Panc1 (cell line): ENCODE measurements around the gene PAK4. TPM values are rescaled to one million over a fixed set of nuclear protein-coding genes. Genes with fewer than 3 reads are reported as not detected.

Experiments used
- ATAC-seq: fragments of 200-7000 bp; cut with Tn5 transposase; 2 replicates; pipeline ENCODE4 v1.9.1; 2020; ENCODE audit warnings: mild to moderate bottlenecking, moderate library complexity
- BruUV-seq: library from RNA; stranded (reverse); fragments of 400-500 nt; replicated peaks from 2 replicates; lab custom pipeline; 2021; lab: Mats Ljungman, UMichigan
- CTCF ChIA-PET: fragments of 300-600 bp; sonication (Branson Sonifier 250); formaldehyde crosslinking; loops from one replicate; lab custom pipeline; 2022; ENCODE audit warnings: antibody characterized with exemption; lab: Charles Lee
- POLR2A ChIA-PET: fragments of 300-600 bp; sonication (Branson Sonifier 250); formaldehyde crosslinking; loops from one replicate; lab custom pipeline; 2022; ENCODE audit warnings: antibody characterized with exemption; lab: Charles Lee
- DNase-seq: peaks from one replicate; pipeline ENCODE4 v3.0.0-alpha.2; 2010; ENCODE audit warnings: low read depth, low spot score
- H3K27ac ChIP-seq: 2 replicates; pipeline ENCODE4 v1.5.1; 2011; ENCODE audit warnings: mild to moderate bottlenecking, low read length, inconsistent platforms
- H3K27me3 ChIP-seq: fragments of 200-500 bp; sonication (Bioruptor generic); 2 replicates; pipeline ENCODE4 v1.6.0; 2014; ENCODE audit warnings: low read length, inconsistent platforms; ENCODE audit not compliant: control insufficient read depth, insufficient read depth
- H3K36me3 ChIP-seq: fragments of 200-500 bp; sonication (Bioruptor generic); 2 replicates; pipeline ENCODE4 v1.5.1; 2014; ENCODE audit warnings: inconsistent platforms, mild to moderate bottlenecking, low read length, moderate library complexity; ENCODE audit not compliant: control insufficient read depth, insufficient read depth
- H3K4me1 ChIP-seq: 2 replicates; pipeline ENCODE4 v1.5.1; 2011; ENCODE audit warnings: inconsistent platforms, mild to moderate bottlenecking, low read length, moderate library complexity; ENCODE audit not compliant: control insufficient read depth, insufficient read depth
- H3K4me3 ChIP-seq, 2 experiments: 2 replicates each; pipeline ENCODE4 v1.5.1; 2011 to 2012; ENCODE audit warnings: low read depth in 2 of 2, low read length in 2 of 2, mild to moderate bottlenecking in 2 of 2, inconsistent platforms in 1 of 2, moderate library complexity in 1 of 2
- H3K9me3 ChIP-seq: fragments of 200-500 bp; sonication (Bioruptor generic); 2 replicates; pipeline ENCODE4 v1.5.1; 2014; ENCODE audit warnings: low read depth, mild to moderate bottlenecking, inconsistent platforms, low read length, moderate library complexity; ENCODE audit not compliant: control insufficient read depth, insufficient read depth
- POLR2AphosphoS5 ChIP-seq: IDR thresholded peaks from 2 replicates; pipeline ENCODE4 v1.6.1; 2012; ENCODE audit warnings: mild to moderate bottlenecking, low read depth, low read length, moderate library complexity
- SIN3A ChIP-seq: IDR thresholded peaks from 2 replicates; pipeline ENCODE4 v1.6.1; 2012; ENCODE audit warnings: low read depth, mild to moderate bottlenecking, low read length, moderate library complexity, borderline replicate concordance; ENCODE audit not compliant: insufficient read depth
- TCF7L2 ChIP-seq: IDR thresholded peaks from 2 replicates; pipeline ENCODE4 v1.6.1; 2011; ENCODE audit warnings: mild to moderate bottlenecking, low read depth, low read length, inconsistent platforms
- in situ Hi-C: cut with HindIII; loops from 2 replicates; pipeline ENCODE4 v1.10.0; 2016; ENCODE audit warnings: low sequenced_read_pairs, low pct_unique_long_range_greater_than_20kb
- intact Hi-C: fragments of 100-400 bp; cut with micrococcal nuclease; formaldehyde crosslinking; loops from one replicate; pipeline ENCODE4 v1.10.0; 2022; ENCODE audit not compliant: unreplicated experiment
- total RNA-seq: library from RNA; stranded (reverse); gene quantifications from one replicate; pipeline ENCODE4 v1.2.1, GENCODE V29; 2021; ENCODE audit not compliant: unreplicated experiment
- TF ChIP-seq, protein P1 (sequence below), 2 experiments: IDR thresholded peaks; 2 replicates each; pipeline ENCODE4 v1.6.1; 2011 to 2012; ENCODE audit warnings: low read depth in 2 of 2, control low read depth in 1 of 2, low read length in 1 of 2, mild to moderate bottlenecking in 1 of 2, moderate library complexity in 1 of 2; ENCODE audit not compliant: insufficient read depth in 1 of 2
- TF ChIP-seq, protein P2 (sequence below): fragments of 450-650 bp; IDR thresholded peaks from 2 replicates; pipeline ENCODE4 v1.5.1; 2017; ENCODE audit warnings: mild to moderate bottlenecking

PAK4 gene
- total RNA-seq, 1 experiment from 2014 or later, result 311 TPM

DNA sequence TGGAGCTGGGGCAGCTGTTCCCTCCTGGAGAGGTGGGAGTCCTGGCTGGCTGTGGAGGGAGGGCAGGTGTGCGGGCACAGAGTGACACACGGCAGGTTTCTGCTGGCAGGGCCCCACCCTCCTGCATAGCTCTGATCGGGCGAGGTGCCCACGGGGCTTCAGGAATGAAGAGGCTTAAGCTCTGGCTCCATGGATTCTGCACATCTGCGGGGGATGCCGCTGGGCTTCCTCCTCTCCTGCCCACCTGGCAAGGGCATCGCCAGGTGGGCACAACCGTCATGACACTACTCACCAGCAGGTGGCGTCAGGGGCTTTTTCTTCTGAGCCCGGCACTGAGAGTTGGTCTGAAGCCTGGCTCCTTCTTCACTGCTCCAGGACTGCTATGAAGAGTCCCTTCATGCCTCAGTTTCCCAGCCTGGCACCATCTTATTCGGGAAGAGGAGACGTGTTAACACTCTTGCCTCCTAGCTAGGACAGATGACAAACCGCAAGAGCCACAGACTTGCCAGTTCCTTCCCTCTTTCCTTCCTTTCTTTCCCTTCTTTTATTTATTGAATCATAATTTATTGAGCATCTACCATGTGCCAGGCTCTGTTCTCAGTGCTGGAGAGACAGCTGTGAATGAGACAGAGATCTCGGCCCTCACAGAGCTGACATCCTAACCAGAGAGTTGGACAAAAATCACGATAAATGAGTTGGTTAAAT is 15.2 kb upstream of the PAK4 start:
- peak overlapping the region; percentile 24; the same call in 1 of the 2 replicates for H3K27ac ChIP-seq
- in situ Hi-C loops, result loop anchor here (10.0 kb wide), 2 partner anchors 46 to 64 kb away; no protein-coding TSS in a partner anchor
- POLR2A ChIA-PET, result interaction anchor here (0.6 kb wide), 1 partner anchor 9 kb away, joined by 6 read pairs; no protein-coding TSS in a partner anchor

DNA sequence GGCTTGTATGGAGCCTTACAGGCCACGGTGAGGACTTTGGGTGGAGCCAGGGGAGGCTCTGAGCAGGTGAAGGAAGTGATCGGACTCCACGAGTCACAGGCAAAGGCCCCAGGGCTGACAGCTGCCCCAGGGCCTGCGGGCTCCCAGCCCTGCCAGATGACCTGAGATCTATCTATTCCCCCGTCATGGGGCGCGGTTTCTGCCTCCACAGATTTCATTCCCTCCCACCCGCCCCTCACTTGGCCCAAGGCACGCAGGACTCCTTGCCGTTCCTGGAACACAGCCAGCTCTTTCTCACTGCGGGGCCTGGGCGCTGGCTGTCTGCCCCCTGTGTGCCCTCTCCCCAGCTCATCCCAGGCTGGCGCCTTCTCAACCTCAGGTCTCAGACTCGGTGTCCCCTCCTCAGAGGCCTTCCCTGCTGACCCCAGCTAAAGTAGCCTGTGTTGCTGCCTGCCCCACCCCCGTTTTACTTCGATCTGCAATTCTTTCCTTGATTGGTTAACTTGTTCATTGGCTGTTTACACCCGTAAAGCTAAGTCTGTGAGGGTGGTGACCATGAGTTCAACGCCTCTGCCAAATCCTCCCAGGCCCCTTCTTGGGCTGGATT is 13.9 kb upstream of the PAK4 start:
- ChIA-PET CTCF (interaction anchor here (0.5 to 1.4 kb wide), 6 partner anchors 10 to 320 kb away, joined by 3 to 5 read pairs (median 4); no protein-coding TSS in a partner anchor), POLR2A (interaction anchor here (0.6 kb wide), 3 partner anchors 66 to 219 kb away, joined by 3 to 4 read pairs (median 4); no protein-coding TSS in a partner anchor)
- no peaks in the 10 kb centered on the region for H3K9me3 ChIP-seq
- peak; percentile 46 for ATAC-seq
- H3K27me3 ChIP-seq, result no peaks in the 10 kb centered on the region
- in situ Hi-C loops, result loop anchor here (10.0 kb wide), 2 partner anchors 47 to 63 kb away; no protein-coding TSS in a partner anchor
- peak overlapping the region; percentile 52 for H3K27ac ChIP-seq
- intact Hi-C loops, result no loop called here
- no peaks in the 10 kb centered on the region for H3K36me3 ChIP-seq
- no peak overlapping the region for H3K4me3 ChIP-seq
- H3K4me1 ChIP-seq, result peaks cover 9% of the 10 kb centered on the region
- BruUV-seq, result no TSS peak
- DNase-seq, result no peak
- TF ChIP-seq, protein P1, sequence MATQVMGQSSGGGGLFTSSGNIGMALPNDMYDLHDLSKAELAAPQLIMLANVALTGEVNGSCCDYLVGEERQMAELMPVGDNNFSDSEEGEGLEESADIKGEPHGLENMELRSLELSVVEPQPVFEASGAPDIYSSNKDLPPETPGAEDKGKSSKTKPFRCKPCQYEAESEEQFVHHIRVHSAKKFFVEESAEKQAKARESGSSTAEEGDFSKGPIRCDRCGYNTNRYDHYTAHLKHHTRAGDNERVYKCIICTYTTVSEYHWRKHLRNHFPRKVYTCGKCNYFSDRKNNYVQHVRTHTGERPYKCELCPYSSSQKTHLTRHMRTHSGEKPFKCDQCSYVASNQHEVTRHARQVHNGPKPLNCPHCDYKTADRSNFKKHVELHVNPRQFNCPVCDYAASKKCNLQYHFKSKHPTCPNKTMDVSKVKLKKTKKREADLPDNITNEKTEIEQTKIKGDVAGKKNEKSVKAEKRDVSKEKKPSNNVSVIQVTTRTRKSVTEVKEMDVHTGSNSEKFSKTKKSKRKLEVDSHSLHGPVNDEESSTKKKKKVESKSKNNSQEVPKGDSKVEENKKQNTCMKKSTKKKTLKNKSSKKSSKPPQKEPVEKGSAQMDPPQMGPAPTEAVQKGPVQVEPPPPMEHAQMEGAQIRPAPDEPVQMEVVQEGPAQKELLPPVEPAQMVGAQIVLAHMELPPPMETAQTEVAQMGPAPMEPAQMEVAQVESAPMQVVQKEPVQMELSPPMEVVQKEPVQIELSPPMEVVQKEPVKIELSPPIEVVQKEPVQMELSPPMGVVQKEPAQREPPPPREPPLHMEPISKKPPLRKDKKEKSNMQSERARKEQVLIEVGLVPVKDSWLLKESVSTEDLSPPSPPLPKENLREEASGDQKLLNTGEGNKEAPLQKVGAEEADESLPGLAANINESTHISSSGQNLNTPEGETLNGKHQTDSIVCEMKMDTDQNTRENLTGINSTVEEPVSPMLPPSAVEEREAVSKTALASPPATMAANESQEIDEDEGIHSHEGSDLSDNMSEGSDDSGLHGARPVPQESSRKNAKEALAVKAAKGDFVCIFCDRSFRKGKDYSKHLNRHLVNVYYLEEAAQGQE (IDR thresholded peaks at IDR 0.05; ENCODE audit: insufficient read depth in 1 of 2, low read depth in 2 of 2, low read length in 1 of 2), result no peak
- TF ChIP-seq POLR2AphosphoS5 (no peak), SIN3A (no peak), TCF7L2 (no peak)
- TF ChIP-seq, protein P2, sequence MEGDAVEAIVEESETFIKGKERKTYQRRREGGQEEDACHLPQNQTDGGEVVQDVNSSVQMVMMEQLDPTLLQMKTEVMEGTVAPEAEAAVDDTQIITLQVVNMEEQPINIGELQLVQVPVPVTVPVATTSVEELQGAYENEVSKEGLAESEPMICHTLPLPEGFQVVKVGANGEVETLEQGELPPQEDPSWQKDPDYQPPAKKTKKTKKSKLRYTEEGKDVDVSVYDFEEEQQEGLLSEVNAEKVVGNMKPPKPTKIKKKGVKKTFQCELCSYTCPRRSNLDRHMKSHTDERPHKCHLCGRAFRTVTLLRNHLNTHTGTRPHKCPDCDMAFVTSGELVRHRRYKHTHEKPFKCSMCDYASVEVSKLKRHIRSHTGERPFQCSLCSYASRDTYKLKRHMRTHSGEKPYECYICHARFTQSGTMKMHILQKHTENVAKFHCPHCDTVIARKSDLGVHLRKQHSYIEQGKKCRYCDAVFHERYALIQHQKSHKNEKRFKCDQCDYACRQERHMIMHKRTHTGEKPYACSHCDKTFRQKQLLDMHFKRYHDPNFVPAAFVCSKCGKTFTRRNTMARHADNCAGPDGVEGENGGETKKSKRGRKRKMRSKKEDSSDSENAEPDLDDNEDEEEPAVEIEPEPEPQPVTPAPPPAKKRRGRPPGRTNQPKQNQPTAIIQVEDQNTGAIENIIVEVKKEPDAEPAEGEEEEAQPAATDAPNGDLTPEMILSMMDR, result no peak

More for the DNA sequence above, 15.2 kb upstream of the PAK4 start:
- no peak overlapping the region for H3K4me3 ChIP-seq
- no peaks in the 10 kb centered on the region for H3K36me3 ChIP-seq
- H3K4me1 ChIP-seq, result peaks cover 16% of the 10 kb centered on the region
- ATAC-seq (peak; percentile 83), DNase-seq (peak; percentile 75)
- intact Hi-C loops, result no loop called here
- H3K9me3 ChIP-seq, result no peaks in the 10 kb centered on the region
- TF ChIP-seq, protein P2, result peak; percentile 100
- TF ChIP-seq TCF7L2, result no peak
- BruUV-seq, result TSS peak; percentile 84
- no peaks in the 10 kb centered on the region for H3K27me3 ChIP-seq
- CTCF ChIA-PET, result interaction anchor here (0.5 to 1.6 kb wide), 7 partner anchors 9 to 232 kb away, joined by 3 to 6 read pairs (median 3); partner anchors contain the start of genes SAMD4B and SYCN
